Prostate gland (tissue), 2 donors: Measurements from ENCODE around the gene MACO1. TPM values are rescaled to one million over a fixed set of nuclear protein-coding genes. Genes with fewer than 3 reads are reported as not detected.

Source experiments
- DNase-seq: peaks from one replicate; pipeline ENCODE4 v3.0.0-alpha.2; 2019; ENCODE audit warnings: low spot score
- H3K27ac ChIP-seq, 2 donors: fragments of 200-600 bp; sonication (generic); 2 replicates each; pipeline ENCODE4 v1.5.1; 2017 to 2019
- H3K27me3 ChIP-seq: fragments of 200-600 bp; sonication (generic); replicated peaks from 2 replicates; pipeline ENCODE4 v1.5.1; 2019; ENCODE audit not compliant: insufficient read depth
- H3K36me3 ChIP-seq, 2 donors: fragments of 200-600 bp; sonication (generic); 1 replicate in 1 of 2; 2 replicates in 1 of 2; pipeline versions ENCODE4 v1.5.1 to v1.8.1; 2017 to 2019
- H3K4me1 ChIP-seq: fragments of 200-600 bp; sonication (generic); replicated peaks from 2 replicates; pipeline ENCODE4 v1.5.1; 2019
- H3K4me3 ChIP-seq, 2 donors: fragments of 200-600 bp; sonication (generic); 2 replicates each; pipeline ENCODE4 v1.5.1; 2017 to 2019
- H3K9me3 ChIP-seq: fragments of 200-600 bp; sonication (generic); 2 replicates; pipeline ENCODE4 v1.5.1; 2017
- CTCF ChIP-seq, 4 experiments: fragments of 200-600 bp in 2 of 4; fragments of 450-650 bp in 2 of 4; sonication (generic) in 2 of 4; IDR thresholded peaks; 1 replicate in 3 of 4; 2 replicates in 1 of 4; pipeline ENCODE4 v1.5.1; 2016 to 2019; ENCODE audit warnings: antibody characterized with exemption in 4 of 4, mild to moderate bottlenecking in 2 of 4, moderate library complexity in 2 of 4
- POLR2A ChIP-seq: fragments of 450-650 bp; IDR thresholded peaks from one replicate; pipeline ENCODE4 v1.6.1; 2016; ENCODE audit warnings: antibody characterized with exemption, mild to moderate bottlenecking
- POLR2AphosphoS5 ChIP-seq: sonication (generic); formaldehyde crosslinking; IDR thresholded peaks from one replicate; pipeline ENCODE4 v1.6.1; 2017; ENCODE audit warnings: antibody characterized with exemption
- WGBS: methylation state at CpG from one replicate; pipeline ENCODE4 v1.1.5; 2018; 5-methylcytosine and 5-hydroxymethylcytosine counted together
- intact Hi-C: fragments of 100-400 bp; cut with DNase I; formaldehyde crosslinking; loops from one replicate; pipeline ENCODE4 v1.14.2; 2022
- total RNA-seq, 2 donors: library from RNA; depleted of rRNA; stranded (reverse); fragments of >200 nt; gene quantifications; one replicate each; pipeline ENCODE4 v1.1.0, GENCODE V29; 2016

MACO1 gene
- total RNA-seq, 2 donors from 2014 or later: 25.5 to 31.0 TPM

- no peak overlapping the region for H3K27ac ChIP-seq
- no peak overlapping the region for H3K4me3 ChIP-seq
- no peaks in the 10 kb centered on the region for H3K9me3 ChIP-seq
- H3K36me3 ChIP-seq: no peaks in the 10 kb centered on the region
- no peak for TF ChIP-seq POLR2AphosphoS5
- DNase-seq: no peak
- H3K4me1 ChIP-seq: peaks cover 5% of the 10 kb centered on the region
- 49% methylated on average over 4 of the region's 4 CpGs for WGBS
- intact Hi-C loops: no loop called here
- no peaks in the 10 kb centered on the region for H3K27me3 ChIP-seq
Observed at GRCh38 chr1:25467193-25467592, 36.5 kb downstream of the MACO1 start.

GRCh38 chr1:25467616-25468015 is 36.9 kb downstream of the MACO1 start:
- Histone ChIP-seq H3K9me3 (no peaks in the 10 kb centered on the region), H3K4me3 (no peak overlapping the region), H3K4me1 (peaks cover 5% of the 10 kb centered on the region), H3K27ac (no peak overlapping the region), H3K36me3 (no peaks in the 10 kb centered on the region), H3K27me3 (no peaks in the 10 kb centered on the region)
- TF ChIP-seq POLR2A: no peak
- no peak for TF ChIP-seq POLR2AphosphoS5
- TF ChIP-seq CTCF (IDR thresholded peaks at IDR 0.05): no peak
- no peak for DNase-seq
- WGBS: 66% methylated on average over 1 of the region's 1 CpG
- intact Hi-C loops: no loop called here

DNA sequence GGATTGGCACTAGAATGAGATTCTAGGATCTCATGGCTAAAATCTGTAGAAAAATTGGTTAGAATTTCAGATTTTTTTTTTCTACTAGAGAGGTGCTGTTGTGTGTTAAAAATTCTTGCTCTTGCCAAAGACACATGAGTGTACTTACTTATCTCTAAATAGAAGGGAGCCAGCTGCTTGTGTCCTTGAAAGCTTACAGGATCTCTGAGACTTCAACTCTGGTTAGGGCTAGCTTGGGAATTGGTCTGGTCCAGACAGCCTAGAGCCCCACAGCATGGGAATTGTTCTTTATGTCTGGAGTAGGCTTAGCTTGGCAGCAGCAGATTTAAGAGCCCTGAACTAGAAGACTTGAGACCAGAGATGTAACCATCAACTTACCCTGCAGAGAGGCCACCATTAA is 37.3 kb downstream of the MACO1 start:
- no peaks in the 10 kb centered on the region for H3K27me3 ChIP-seq
- intact Hi-C loops: no loop called here
- H3K4me3 ChIP-seq: no peak overlapping the region
- DNase-seq: no peak
- no peak overlapping the region for H3K27ac ChIP-seq
- H3K36me3 ChIP-seq: no peaks in the 10 kb centered on the region
- H3K9me3 ChIP-seq: no peaks in the 10 kb centered on the region
- no peak for TF ChIP-seq CTCF (IDR thresholded peaks at IDR 0.05)
- TF ChIP-seq POLR2A: no peak
- TF ChIP-seq POLR2AphosphoS5: no peak
- peaks cover under 1% of the 10 kb centered on the region for H3K4me1 ChIP-seq

DNA sequence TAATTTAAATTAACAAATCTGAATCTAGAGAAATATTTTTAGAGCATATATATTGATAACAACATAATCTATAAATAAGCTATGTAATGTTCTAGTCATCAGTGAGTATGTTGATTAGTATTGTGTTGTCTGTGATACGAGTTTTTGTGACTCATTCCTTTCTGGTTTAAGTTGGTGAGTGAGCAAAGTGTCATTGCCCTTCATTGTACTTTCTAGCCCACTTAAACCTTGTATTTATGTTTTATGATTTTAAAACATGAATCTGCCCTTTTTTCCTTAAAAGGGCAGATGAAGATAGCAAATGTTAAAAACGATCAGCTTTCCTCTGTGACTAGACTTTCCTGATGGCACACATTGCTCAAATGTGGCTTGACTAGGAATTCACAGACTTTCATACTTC is 38.5 kb downstream of the MACO1 start:
- Histone ChIP-seq H3K36me3 (no peaks in the 10 kb centered on the region), H3K4me3 (no peak overlapping the region), H3K9me3 (no peaks in the 10 kb centered on the region), H3K4me1 (no peaks in the 10 kb centered on the region), H3K27me3 (no peaks in the 10 kb centered on the region), H3K27ac (no peak overlapping the region)
- no peak for DNase-seq
- WGBS: 70% methylated on average over 2 of the region's 2 CpGs
- intact Hi-C loops: no loop called here
- TF ChIP-seq CTCF (IDR thresholded peaks at IDR 0.05): no peak
- no peak for TF ChIP-seq POLR2AphosphoS5
- no peak for TF ChIP-seq POLR2A

DNA sequence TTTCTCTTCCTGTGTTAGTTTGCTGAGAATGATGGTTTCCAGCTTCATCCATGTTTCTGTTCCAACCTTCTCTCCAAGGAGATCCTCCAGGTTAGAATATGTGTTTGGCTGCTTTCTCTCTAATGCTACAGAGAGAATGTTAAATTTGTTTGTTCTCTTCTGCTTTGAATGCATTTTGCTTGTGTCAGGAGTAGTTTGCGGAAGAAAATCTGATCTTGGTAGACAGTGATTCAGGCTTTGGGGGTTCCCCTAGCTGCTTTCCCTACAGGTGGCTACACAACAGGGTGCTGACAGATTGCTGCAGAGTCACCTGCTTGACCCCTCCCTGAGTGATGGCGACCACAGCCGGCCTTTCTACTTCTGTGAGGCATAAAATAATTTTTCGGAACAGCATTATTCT is 41.8 kb downstream of the MACO1 start:
- TF ChIP-seq CTCF (IDR thresholded peaks at IDR 0.05): no peak
- no peak for TF ChIP-seq POLR2A
- TF ChIP-seq POLR2AphosphoS5: no peak
- Histone ChIP-seq H3K4me1 (no peaks in the 10 kb centered on the region), H3K36me3 (no peaks in the 10 kb centered on the region), H3K27me3 (no peaks in the 10 kb centered on the region), H3K4me3 (no peak overlapping the region), H3K9me3 (no peaks in the 10 kb centered on the region), H3K27ac (no peak overlapping the region)
- intact Hi-C loops: no loop called here
- no peak for DNase-seq
- 86% methylated on average over 4 of the region's 4 CpGs for WGBS
